T47D (cell line): ENCODE measurements around the gene TTC21A.

Experiments used
- DNase-seq, 2 experiments: peaks; one replicate each; pipeline versions ENCODE4 v3.0.0 to v3.0.0-alpha.2; 2011 to 2012; ENCODE audit warnings: low read depth in 1 of 2, low spot score in 1 of 2
- JUND ChIP-seq: IDR thresholded peaks from 2 replicates; pipeline ENCODE4 v1.6.1; 2012; ENCODE audit warnings: low read depth
- in situ Hi-C: cut with HindIII; loops from 2 replicates; pipeline ENCODE4 v1.10.0; 2016; ENCODE audit warnings: low sequenced_read_pairs, low pct_unique_long_range_greater_than_20kb

TTC21A gene

GRCh38 chr3:39113291-39113690 lies 5.8 kb downstream of the TTC21A start:
- in situ Hi-C loops: no loop called here
- no peak for DNase-seq
- no peak for TF ChIP-seq JUND

- no peak for DNase-seq
- TF ChIP-seq JUND: no peak
- in situ Hi-C loops: no loop called here
These were observed 7.0 kb downstream of the TTC21A start for GRCh38 chr3:39114456-39114855.

DNA sequence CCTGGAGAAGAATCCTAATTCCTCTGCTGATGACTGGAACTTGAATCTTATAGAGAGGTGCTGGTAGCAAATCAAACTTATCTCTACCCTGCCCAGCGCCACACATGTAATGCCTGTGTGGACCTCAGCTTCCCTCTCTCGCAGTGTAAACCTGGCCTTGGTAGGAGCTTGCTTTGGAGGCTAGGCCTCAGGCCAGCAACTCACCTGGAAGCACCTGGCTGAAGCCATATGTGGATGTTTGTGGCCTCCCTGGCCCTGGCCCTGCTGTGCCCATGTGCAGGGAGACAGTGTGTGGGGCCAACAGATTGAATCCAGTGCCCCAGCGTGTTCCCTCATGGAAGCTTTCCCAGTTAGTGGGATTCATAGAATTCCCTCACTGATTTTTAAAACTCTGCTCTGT lies 8.4 kb downstream of the TTC21A start:
- no peak for DNase-seq
- TF ChIP-seq JUND: no peak
- in situ Hi-C loops: no loop called here

- in situ Hi-C loops: no loop called here
- no peak for TF ChIP-seq JUND
- DNase-seq: no peak
These were observed 10.6 kb downstream of the TTC21A start for GRCh38 chr3:39118079-39118478.

DNA sequence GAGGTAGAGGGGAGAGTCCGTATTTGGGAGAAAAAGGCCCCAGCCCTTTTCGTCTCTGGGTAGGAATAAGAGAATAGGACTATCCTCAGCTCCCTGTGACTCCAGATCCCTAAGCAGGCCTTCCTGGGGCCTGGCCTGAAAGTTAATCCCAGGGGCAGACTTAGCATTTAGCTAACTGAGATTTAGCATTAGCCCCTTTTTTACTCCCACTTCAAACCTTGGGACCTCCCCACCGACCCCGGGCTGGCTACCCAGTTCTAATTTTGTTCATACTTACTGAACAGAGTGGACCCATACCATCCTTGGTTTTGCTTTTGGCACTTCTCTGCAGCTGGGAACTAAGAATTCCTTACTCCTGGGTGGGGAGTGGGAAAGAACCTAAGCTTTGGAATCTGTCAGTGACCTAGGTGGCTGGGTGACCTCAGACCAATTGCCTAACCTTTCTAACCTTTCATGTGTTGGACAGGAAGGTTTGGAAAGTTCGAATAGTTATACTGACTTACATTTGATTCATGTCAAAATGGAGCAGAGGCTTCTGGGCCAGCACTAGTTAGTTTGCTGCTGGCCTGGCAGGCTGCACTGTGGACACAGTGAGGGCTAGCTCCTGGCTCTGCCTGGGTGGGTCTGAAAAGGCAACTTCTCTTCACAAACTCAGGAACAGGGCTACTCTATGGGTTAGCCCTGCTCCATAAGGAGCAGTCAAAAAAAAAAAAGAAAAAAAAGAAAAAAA lies 11.6 kb downstream of the TTC21A start:
- no peak for DNase-seq
- TF ChIP-seq JUND: no peak
- in situ Hi-C loops: no loop called here

DNA sequence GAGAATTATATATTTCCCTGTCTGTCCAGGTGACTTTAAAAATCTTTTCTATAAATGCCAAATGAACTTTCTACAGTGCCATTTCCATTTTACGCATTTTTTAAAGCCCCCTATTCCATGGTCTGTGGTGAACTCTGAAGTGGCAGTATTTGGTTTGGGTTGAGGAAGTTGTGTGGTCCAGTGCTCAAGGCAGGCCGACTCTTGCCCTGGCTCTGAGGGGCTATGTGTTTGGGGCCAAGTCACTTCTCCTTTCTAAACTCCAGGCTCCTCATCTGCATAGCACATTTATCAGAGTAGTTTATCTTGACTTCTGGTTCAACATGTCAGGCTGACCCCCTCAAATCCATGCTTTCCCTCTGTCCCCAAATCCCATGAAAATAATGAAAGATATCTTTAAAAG lies 14.1 kb downstream of the TTC21A start:
- DNase-seq: no peak
- TF ChIP-seq JUND: no peak
- in situ Hi-C loops: no loop called here

- in situ Hi-C loops: no loop called here
- DNase-seq: no peak
- no peak for TF ChIP-seq JUND
These were observed 15.3 kb downstream of the TTC21A start for GRCh38 chr3:39122813-39123212.

DNA sequence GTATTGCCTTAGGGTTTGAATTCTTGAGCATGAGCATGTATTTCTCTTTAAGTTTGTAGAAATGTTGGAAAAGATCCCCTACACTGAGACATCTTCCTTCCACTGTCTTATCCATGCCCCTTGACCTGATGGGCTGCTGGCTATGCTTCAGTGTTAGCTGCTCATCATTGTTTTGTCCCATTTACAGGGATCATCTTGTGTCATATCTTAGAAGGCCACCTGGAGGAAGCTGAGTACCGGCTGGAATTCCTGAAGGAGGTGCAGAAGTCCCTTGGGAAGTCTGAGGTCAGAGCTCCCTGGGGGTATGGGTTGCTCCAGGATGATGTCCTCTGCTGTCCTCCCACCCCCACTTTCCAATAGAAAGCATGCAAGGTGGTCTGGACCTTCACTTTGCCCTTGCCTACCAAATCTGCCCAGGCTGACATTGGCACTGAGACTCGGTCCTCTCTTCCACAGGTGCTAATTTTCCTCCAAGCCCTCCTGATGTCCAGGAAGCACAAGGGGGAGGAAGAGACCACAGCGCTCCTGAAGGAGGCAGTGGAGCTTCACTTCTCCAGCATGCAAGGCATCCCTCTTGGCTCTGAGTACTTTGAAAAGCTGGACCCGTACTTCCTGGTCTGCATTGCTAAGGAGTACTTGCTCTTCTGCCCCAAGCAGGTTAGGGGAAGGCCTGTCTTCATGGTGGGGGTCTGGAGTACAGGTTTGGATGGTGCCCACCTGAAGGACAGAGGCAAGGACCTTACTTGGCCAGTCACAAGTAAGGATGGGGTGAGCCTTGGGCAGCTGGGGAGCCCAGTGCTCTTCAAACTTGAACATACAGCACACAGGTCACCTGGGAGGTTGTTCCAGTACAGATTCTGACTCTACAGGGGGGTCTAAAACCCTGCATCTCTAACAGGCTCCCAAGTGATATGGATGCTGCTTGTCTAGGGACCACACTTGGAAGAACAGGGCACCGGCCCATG lies 17.7 kb downstream of the TTC21A start:
- no peak for TF ChIP-seq JUND
- in situ Hi-C loops: no loop called here
- peak in 1 of 2 experiments; percentile 84 for DNase-seq

DNA sequence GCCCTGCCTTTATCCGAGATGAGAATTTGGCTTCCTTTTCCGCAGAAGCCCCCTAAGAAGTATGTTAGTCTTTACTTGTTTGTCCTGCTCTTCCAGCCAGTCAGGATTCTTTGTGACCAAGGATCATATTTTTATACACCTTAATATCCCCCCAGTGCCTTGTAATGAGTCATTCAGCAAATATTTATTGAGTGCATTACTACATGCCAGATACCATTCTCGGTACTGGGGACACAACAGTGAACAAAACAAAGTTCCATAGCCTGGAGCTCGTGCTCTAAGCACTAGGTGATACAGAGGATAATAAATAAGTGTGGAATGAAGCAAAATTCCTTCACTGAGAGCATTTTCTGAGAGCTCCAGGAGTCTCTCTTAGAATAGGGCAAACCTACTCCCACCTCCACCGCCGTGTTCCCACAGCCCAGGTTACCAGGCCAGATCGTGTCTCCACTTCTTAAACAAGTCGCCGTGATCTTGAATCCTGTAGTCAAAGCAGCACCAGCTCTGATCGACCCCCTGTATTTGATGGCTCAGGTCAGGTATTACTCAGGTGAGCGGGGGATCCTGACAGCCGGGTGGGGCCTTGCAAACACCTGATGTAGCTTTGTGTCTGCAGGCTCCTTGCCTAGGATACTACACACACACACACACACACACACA lies 18.5 kb downstream of the TTC21A start:
- in situ Hi-C loops: no loop called here
- TF ChIP-seq JUND: peak; percentile 94
- DNase-seq: peak in 1 of 2 experiments; percentile 77

GRCh38 chr3:39126532-39127071 lies 19.1 kb downstream of the TTC21A start:
- no peak for TF ChIP-seq JUND
- peak in 1 of 2 experiments; percentile 70 for DNase-seq
- in situ Hi-C loops: no loop called here

DNA sequence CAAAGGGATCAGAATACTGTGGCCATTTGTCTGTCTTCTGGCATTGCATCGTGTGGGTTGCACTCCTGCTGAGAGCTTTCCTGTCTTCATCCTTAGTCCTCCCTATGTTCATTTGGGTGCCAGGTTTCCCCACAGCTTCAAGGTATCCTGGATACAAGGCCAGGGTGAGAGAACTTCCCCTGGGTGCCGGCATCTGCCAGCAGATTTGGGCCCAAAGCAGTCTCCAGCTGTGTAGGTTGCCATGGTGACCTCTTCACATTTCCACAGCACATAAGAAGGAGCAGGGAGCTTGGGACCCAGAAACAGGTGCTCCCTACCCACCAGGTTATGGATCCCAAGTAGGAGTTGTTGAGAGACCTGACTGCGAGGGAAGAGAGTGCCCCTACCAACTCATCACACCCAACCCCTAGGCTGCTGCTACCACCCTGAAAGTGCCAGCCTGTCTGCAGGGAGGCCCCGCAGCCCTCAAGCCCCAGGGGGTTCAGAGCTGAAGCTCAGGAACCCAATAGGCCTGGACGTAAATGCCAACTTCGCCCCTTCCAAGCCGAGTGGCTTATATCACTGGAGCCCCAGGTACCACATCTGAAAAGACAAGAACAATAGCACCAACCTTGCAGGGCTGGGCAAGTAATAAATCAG lies 19.9 kb downstream of the TTC21A start:
- in situ Hi-C loops: no loop called here
- TF ChIP-seq JUND: no peak
- no peak for DNase-seq

DNA sequence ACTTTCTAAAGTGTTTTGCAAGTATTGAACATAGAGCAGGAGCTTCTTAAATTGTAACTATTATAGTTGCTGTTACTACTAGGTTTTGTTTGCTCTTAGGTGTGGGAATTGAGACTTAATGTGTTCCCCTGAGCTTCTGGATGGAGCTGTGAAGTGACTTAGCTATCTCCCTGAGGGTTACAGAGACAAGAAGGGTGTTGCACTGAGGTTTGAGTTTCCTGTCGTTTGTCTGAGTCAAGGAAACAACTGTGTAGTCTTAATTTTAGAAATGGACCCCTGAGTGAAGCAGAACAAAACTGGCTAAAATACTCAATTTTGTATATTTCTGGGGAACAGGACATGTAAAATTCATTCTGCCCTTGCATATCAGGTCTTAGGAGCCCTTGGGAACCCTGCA lies 20.4 kb downstream of the TTC21A start:
- DNase-seq: no peak
- no peak for TF ChIP-seq JUND
- in situ Hi-C loops: no loop called here
